HepG2 (cell line): ENCODE results near the gene ALOX5.
"Not testable (repeated sequence)": the region's sequence is repeated elsewhere in the genome, so short reads cannot be mapped to it uniquely, and the experiment has no call there.

Source experiments
- ATF2 ChIP-seq: sonication (generic); formaldehyde crosslinking; IDR thresholded peaks from 2 replicates; pipeline ENCODE4 v1.4.0; 2020; ENCODE audit warnings: missing genetic modification reagents
- EED ChIP-seq: sonication (generic); formaldehyde crosslinking; IDR thresholded peaks from 2 replicates; pipeline ENCODE4 v1.5.0; 2020; ENCODE audit warnings: mild to moderate bottlenecking, missing genetic modification reagents
- EZH2 ChIP-seq: conservative IDR thresholded peaks from 2 replicates; pipeline ENCODE4 v1.6.1; 2012; ENCODE audit warnings: mild to moderate bottlenecking, low read depth, low read length, moderate library complexity
- KDM1A ChIP-seq: IDR thresholded peaks from 2 replicates; pipeline ENCODE4 v1.6.1; 2016; ENCODE audit warnings: missing compliant biosample characterization
- MYNN ChIP-seq: sonication (generic); formaldehyde crosslinking; IDR thresholded peaks from 2 replicates; pipeline ENCODE4 v1.4.0; 2020; ENCODE audit warnings: mild to moderate bottlenecking, low read depth, missing genetic modification reagents
- ZNF329 ChIP-seq: sonication (generic); formaldehyde crosslinking; IDR thresholded peaks from 2 replicates; pipeline ENCODE4 v1.9.0; 2021; ENCODE audit warnings: low read depth, mild to moderate bottlenecking, missing genetic modification reagents
- ZNF780A ChIP-seq: sonication (generic); formaldehyde crosslinking; IDR thresholded peaks from 2 replicates; pipeline ENCODE4 v1.8.0; 2022; ENCODE audit warnings: mild to moderate bottlenecking, missing genetic modification reagents, moderate library complexity
- ZNF83 ChIP-seq: sonication (generic); formaldehyde crosslinking; IDR thresholded peaks from 2 replicates; pipeline ENCODE4 v1.4.0; 2020; ENCODE audit warnings: missing genetic modification reagents, mild to moderate bottlenecking, borderline replicate concordance

- not testable (repeated sequence) for TF ChIP-seq KDM1A; ZNF83 (CRISPR knock-in tag); MYNN; ZNF329; ZNF780A; EED (CRISPR knock-in tag); ATF2 (CRISPR knock-in tag); EZH2
Measured at GRCh38 chr10:45391636-45392035, 17.6 kb downstream of the ALOX5 start.
